Testis (tissue), 3 donors: ENCODE data around the gene ANKRD2. TPM values are rescaled to one million over a fixed set of nuclear protein-coding genes. Genes with fewer than 3 reads are reported as not detected.

Experiments used
- DNase-seq: peaks from one replicate; pipeline ENCODE4 v3.0.0-alpha.2; 2019
- H3K27ac ChIP-seq, 2 donors: fragments of 200-600 bp; sonication (generic); one replicate each; pipeline ENCODE4 v1.5.1; 2019
- H3K27me3 ChIP-seq: fragments of 200-600 bp; sonication (generic); one replicate; pipeline ENCODE4 v1.5.1; 2019
- H3K36me3 ChIP-seq: fragments of 200-600 bp; sonication (generic); one replicate; pipeline ENCODE4 v1.5.1; 2017; ENCODE audit warnings: low read depth; ENCODE audit errors: missing control alignments
- H3K4me1 ChIP-seq: fragments of 200-600 bp; sonication (generic); one replicate; pipeline ENCODE4 v1.5.1; 2019
- H3K4me3 ChIP-seq, 2 donors: fragments of 200-600 bp; sonication (generic); one replicate each; pipeline ENCODE4 v1.5.1; 2017 to 2019
- H3K9me3 ChIP-seq: fragments of 200-600 bp; sonication (generic); one replicate; pipeline ENCODE4 v1.5.1; 2017
- POLR2A ChIP-seq: fragments of 450-650 bp; IDR thresholded peaks from one replicate; pipeline ENCODE4 v1.6.1; 2017; ENCODE audit warnings: antibody characterized with exemption, mild to moderate bottlenecking, moderate library complexity
- WGBS, 2 donors: methylation state at CpG; one replicate each; pipeline ENCODE4 v1.1.5; 2018; 5-methylcytosine and 5-hydroxymethylcytosine counted together
- intact Hi-C: fragments of 100-400 bp; cut with DNase I; formaldehyde crosslinking; loops from one replicate; pipeline ENCODE4 v1.15.1; 2023; ENCODE audit warnings: low total_unique reads
- polyA plus RNA-seq: library from polyadenylated mRNA; stranded (reverse); fragments of 350-450 nt; fragmentation: Illumina TruSeq; extraction: RNeasy Lipid Tissue Mini Kit (QIAGEN cat#74804); gene quantifications from one replicate; pipeline ENCODE4 v1.2.3, GENCODE V29; 2014; ENCODE audit warnings: low read depth, low replicate concordance; ENCODE audit not compliant: insufficient read depth
- total RNA-seq, 2 donors: library from RNA; depleted of rRNA; stranded (reverse); fragments of >200 nt; gene quantifications; one replicate each; pipeline ENCODE4 v1.2.3, GENCODE V29; 2016
- TF ChIP-seq, protein P1 (sequence below), 3 experiments: fragments of 450-650 bp in 2 of 3; fragments of 200-600 bp in 1 of 3; sonication (generic) in 1 of 3; IDR thresholded peaks; one replicate each; pipeline ENCODE4 v1.5.1; 2016 to 2019; ENCODE audit warnings: antibody characterized with exemption in 3 of 3, mild to moderate bottlenecking in 2 of 3, moderate library complexity in 1 of 3

Gene ANKRD2
- total and polyA plus RNA-seq, 3 donors from 2014 or later = 0.43 to 3.5 (median 1.9) TPM

DNA sequence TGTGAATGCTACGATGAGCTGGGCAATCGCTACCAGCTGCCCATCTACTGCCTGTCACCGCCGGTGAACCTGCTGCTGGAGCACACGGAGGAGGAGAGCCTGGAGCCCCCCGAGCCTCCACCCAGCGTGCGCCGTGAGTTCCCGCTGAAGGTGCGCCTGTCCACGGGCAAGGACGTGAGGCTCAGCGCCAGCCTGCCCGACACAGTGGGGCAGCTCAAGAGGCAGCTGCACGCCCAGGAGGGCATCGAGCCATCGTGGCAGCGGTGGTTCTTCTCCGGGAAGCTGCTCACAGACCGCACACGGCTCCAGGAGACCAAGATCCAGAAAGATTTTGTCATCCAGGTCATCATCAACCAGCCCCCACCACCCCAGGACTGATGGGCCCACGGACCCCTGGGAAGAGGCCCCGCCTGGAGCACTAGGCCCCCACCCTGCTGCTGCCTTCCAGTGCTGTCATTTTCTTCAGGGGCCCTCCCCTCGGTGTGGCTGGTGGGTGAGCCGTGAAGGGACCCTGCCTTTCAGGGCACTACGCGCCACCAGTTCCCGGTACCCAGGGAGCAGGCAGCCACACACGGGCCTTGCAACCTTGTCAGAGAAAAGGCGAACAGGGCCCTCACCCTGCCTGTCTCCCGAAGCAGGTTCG lies 2.3 kb upstream of the ANKRD2 start:
- Histone ChIP-seq H3K4me1 (peaks cover 3% of the 10 kb centered on the region), H3K36me3 (no peaks in the 10 kb centered on the region), H3K9me3 (no peaks in the 10 kb centered on the region), H3K4me3 (no peak overlapping the region), H3K27ac (no peak overlapping the region), H3K27me3 (no peaks in the 10 kb centered on the region)
- no peak for DNase-seq
- TF ChIP-seq POLR2A = no peak
- TF ChIP-seq, protein P1, sequence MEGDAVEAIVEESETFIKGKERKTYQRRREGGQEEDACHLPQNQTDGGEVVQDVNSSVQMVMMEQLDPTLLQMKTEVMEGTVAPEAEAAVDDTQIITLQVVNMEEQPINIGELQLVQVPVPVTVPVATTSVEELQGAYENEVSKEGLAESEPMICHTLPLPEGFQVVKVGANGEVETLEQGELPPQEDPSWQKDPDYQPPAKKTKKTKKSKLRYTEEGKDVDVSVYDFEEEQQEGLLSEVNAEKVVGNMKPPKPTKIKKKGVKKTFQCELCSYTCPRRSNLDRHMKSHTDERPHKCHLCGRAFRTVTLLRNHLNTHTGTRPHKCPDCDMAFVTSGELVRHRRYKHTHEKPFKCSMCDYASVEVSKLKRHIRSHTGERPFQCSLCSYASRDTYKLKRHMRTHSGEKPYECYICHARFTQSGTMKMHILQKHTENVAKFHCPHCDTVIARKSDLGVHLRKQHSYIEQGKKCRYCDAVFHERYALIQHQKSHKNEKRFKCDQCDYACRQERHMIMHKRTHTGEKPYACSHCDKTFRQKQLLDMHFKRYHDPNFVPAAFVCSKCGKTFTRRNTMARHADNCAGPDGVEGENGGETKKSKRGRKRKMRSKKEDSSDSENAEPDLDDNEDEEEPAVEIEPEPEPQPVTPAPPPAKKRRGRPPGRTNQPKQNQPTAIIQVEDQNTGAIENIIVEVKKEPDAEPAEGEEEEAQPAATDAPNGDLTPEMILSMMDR (IDR thresholded peaks at IDR 0.05) = no peak
- 90 to 99% methylated on average over 10 to 33 of the region's 33 CpGs for WGBS, 2 donors
- intact Hi-C loops = no loop called here

DNA sequence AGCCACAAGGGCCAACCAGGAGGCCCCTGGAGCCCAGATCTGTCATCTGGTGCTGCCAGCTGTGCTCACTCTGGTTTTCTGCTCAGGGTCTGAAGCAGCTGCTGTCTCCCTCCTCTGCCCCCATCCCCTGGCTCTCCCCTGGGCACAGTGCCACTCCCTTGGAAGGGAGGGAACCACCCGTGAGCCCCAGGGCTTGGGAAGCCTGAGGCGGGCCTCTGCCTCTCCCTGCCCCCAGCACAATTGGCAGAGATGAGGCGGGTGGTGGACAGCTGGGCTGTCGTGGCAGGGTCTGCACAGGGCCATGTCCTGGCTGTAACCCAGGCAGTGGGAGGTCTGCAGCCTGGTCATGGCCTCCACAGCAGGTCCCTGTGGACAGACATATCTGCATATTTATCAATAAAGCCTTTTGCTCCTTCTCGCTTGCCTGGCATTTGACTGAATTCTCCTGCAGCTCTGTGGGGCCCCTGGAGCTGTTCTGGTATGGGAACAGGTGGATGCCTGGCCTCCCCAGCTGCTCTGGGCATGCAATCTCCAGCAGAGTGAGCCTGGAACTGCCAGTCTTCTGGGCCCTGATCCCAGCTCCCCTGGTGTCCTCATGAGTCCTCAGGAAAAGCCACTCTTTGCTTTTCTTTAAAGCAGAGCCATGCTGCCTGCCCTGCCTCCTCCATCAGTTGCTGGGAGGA lies 1.6 kb upstream of the ANKRD2 start:
- TF ChIP-seq, protein P1 (IDR thresholded peaks at IDR 0.05) = no peak
- TF ChIP-seq POLR2A = no peak
- H3K27me3 ChIP-seq = no peaks in the 10 kb centered on the region
- H3K4me3 ChIP-seq = no peak overlapping the region
- WGBS, 2 donors = 50% methylated on average over 5 of the region's 5 CpGs; no CpG with 5 or more reads in 1 of the 2 donors
- H3K27ac ChIP-seq = no peak overlapping the region
- intact Hi-C loops = no loop called here
- DNase-seq = no peak
- H3K9me3 ChIP-seq = no peaks in the 10 kb centered on the region
- no peaks in the 10 kb centered on the region for H3K36me3 ChIP-seq
- H3K4me1 ChIP-seq = peaks cover 3% of the 10 kb centered on the region

DNA sequence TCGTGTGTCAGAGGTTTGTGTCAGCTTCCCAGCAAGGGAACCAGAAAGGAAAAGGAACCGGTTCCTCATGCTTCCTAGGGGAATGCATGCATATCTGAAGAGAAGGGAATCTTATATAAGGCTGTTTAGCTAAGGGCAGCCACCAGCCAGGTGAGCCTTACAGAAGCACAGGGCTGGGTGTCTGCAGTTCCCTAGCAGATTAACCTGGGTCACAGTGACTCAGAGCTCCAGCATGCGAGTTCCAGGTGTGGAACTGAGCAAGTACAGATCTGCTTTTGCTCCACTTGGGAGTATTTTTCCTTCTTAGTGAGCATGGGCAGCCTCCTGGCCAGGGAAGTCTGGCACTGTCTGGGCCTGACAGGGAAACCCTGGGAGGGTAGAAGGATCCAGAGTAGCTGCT lies 957 bp upstream of the ANKRD2 start:
- no peaks in the 10 kb centered on the region for H3K9me3 ChIP-seq
- intact Hi-C loops = no loop called here
- H3K27ac ChIP-seq = no peak overlapping the region
- peaks cover 3% of the 10 kb centered on the region for H3K4me1 ChIP-seq
- no peak for TF ChIP-seq POLR2A
- TF ChIP-seq, protein P1 (IDR thresholded peaks at IDR 0.05) = no peak
- 88 to 90% methylated on average over 3 of the region's 3 CpGs for WGBS, 2 donors
- no peak for DNase-seq
- H3K27me3 ChIP-seq = no peaks in the 10 kb centered on the region
- H3K36me3 ChIP-seq = no peaks in the 10 kb centered on the region
- H3K4me3 ChIP-seq = no peak overlapping the region

DNA sequence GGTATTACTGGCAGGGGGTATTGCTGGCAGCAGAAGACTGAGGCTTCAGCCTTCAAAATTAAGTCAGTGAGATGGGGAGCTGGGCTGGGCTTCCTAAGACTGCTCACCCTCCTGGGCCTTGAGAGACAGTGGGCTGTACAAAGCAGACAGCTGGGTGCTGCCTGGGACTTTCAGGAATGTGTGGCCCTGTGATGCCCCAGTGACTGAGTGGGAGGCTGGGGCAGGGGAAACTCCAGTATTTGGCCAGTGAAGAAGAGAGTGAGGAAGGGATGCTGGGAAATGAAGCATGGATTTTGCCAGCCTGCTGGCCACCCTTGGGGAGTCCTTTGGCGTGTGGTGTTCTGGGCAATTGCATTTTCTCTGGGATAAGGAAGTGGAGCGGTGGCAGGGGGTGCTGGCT lies 442 bp downstream of the ANKRD2 start:
- H3K9me3 ChIP-seq = no peaks in the 10 kb centered on the region
- WGBS, 2 donors = 94% methylated on average over 2 of the region's 2 CpGs; no CpG with 5 or more reads in 1 of the 2 donors
- no peak for TF ChIP-seq POLR2A
- TF ChIP-seq, protein P1 (IDR thresholded peaks at IDR 0.05) = no peak
- no peak overlapping the region for H3K27ac ChIP-seq
- H3K4me3 ChIP-seq = no peak overlapping the region
- H3K4me1 ChIP-seq = peaks cover 3% of the 10 kb centered on the region
- no peak for DNase-seq
- intact Hi-C loops = no loop called here
- H3K27me3 ChIP-seq = no peaks in the 10 kb centered on the region
- no peaks in the 10 kb centered on the region for H3K36me3 ChIP-seq
